Mesendoderm (in vitro differentiated cells): ENCODE data around the gene C8G.

Source experiments
- DNase-seq: peaks from one replicate; pipeline ENCODE4 v3.0.0; 2013
- H2AK5ac ChIP-seq: 2 replicates; pipeline ENCODE4 v1.6.1; 2013; ENCODE audit warnings: low read length, inconsistent platforms
- H2BK120ac ChIP-seq: 2 replicates; pipeline ENCODE4 v1.6.1; 2013; ENCODE audit warnings: low read depth, mild to moderate bottlenecking, low read length, moderate library complexity, mixed read lengths
- H2BK15ac ChIP-seq: replicated peaks from 2 replicates; pipeline ENCODE4 v1.6.1; 2013; ENCODE audit warnings: low read depth, mild to moderate bottlenecking, moderate library complexity
- H2BK5ac ChIP-seq: 2 replicates; pipeline ENCODE4 v1.6.1; 2013; ENCODE audit warnings: low read length, inconsistent platforms
- H3K18ac ChIP-seq: 2 replicates; pipeline ENCODE4 v1.6.1; 2013; ENCODE audit warnings: mild to moderate bottlenecking, low read length, mixed read lengths
- H3K23ac ChIP-seq: one replicate; pipeline ENCODE4 v1.6.1; 2013; ENCODE audit warnings: low read length
- H3K27ac ChIP-seq: 2 replicates; pipeline ENCODE4 v1.5.1; 2013; ENCODE audit warnings: low read depth, mild to moderate bottlenecking, inconsistent platforms, low read length, moderate library complexity
- H3K27me3 ChIP-seq: 2 replicates; pipeline ENCODE4 v1.6.1; 2013; ENCODE audit warnings: low read length, control low read depth, mild to moderate bottlenecking, inconsistent platforms; ENCODE audit not compliant: insufficient read depth, poor library complexity
- H3K36me3 ChIP-seq: 2 replicates; pipeline ENCODE4 v1.6.1; 2013; ENCODE audit warnings: low read length, inconsistent platforms; ENCODE audit not compliant: control insufficient read depth, insufficient read depth
- H3K4ac ChIP-seq: one replicate; pipeline ENCODE4 v1.6.1; 2013; ENCODE audit warnings: low read depth, mild to moderate bottlenecking, low read length, moderate library complexity
- H3K4me1 ChIP-seq: 2 replicates; pipeline ENCODE4 v1.6.1; 2013; ENCODE audit warnings: low read depth, low read length, inconsistent platforms; ENCODE audit not compliant: control insufficient read depth
- H3K4me2 ChIP-seq: 2 replicates; pipeline ENCODE4 v1.6.1; 2013; ENCODE audit warnings: low read length
- H3K4me3 ChIP-seq: 2 replicates; pipeline ENCODE4 v1.5.1; 2013; ENCODE audit warnings: mild to moderate bottlenecking, low read length
- H3K56ac ChIP-seq: one replicate; pipeline ENCODE4 v1.6.1; 2013; ENCODE audit warnings: low read length
- H3K79me1 ChIP-seq: 2 replicates; pipeline ENCODE4 v1.6.1; 2013; ENCODE audit warnings: low read length, inconsistent platforms
- H3K79me2 ChIP-seq: 2 replicates; pipeline ENCODE4 v1.6.1; 2013; ENCODE audit warnings: mild to moderate bottlenecking, low read length; ENCODE audit not compliant: control insufficient read depth, insufficient read depth
- H3K9ac ChIP-seq: 2 replicates; pipeline ENCODE4 v1.6.1; 2013; ENCODE audit warnings: low read length, inconsistent platforms
- H4K5ac ChIP-seq: one replicate; pipeline ENCODE4 v1.6.1; 2013; ENCODE audit warnings: low read length
- H4K8ac ChIP-seq: one replicate; pipeline ENCODE4 v1.6.1; 2013; ENCODE audit warnings: low read depth, mild to moderate bottlenecking, control low read depth, low read length, moderate library complexity
- WGBS: extraction: QIAGEN DNeasy Blood & Tissue Kit; methylation state at CpG from one replicate; pipeline ENCODE4 v1.1.7; 2013; ENCODE audit warnings: low lambda C conversion rate, missing lambda C conversion rate; ENCODE audit not compliant: insufficient coverage; ENCODE audit errors: extremely low coverage; 5-methylcytosine and 5-hydroxymethylcytosine counted together

Gene C8G

GRCh38 chr9:136935651-136936050 lies 9.4 kb upstream of the C8G start:
- Histone ChIP-seq H3K27me3 (no peaks in the 10 kb centered on the region), H2BK15ac (no peak overlapping the region), H2BK5ac (no peak overlapping the region), H3K27ac (no peak overlapping the region), H2AK5ac (no peak overlapping the region), H3K18ac (no peak overlapping the region), H4K8ac (no peak overlapping the region), H3K36me3 (peaks cover 7% of the 10 kb centered on the region), H3K4me2 (no peak overlapping the region), H3K4ac (no peak overlapping the region), H3K23ac (no peak overlapping the region), H3K56ac (no peak overlapping the region), H3K4me1 (no peaks in the 10 kb centered on the region), H2BK120ac (no peak overlapping the region), H3K4me3 (no peak overlapping the region), H3K79me1 (no peaks in the 10 kb centered on the region), H3K79me2 (no peaks in the 10 kb centered on the region), H3K9ac (no peak overlapping the region), H4K5ac (no peak overlapping the region)
- DNase-seq, result no peak
- WGBS, result no CpG with 5 or more reads among the region's 3 CpGs

- no peak overlapping the region for H4K8ac ChIP-seq
- no peaks in the 10 kb centered on the region for H3K79me2 ChIP-seq
- no peak overlapping the region for H3K9ac ChIP-seq
- H2AK5ac ChIP-seq, result no peak overlapping the region
- peaks cover 9% of the 10 kb centered on the region for H3K36me3 ChIP-seq
- no peaks in the 10 kb centered on the region for H3K4me1 ChIP-seq
- H3K27ac ChIP-seq, result no peak overlapping the region
- H3K79me1 ChIP-seq, result no peaks in the 10 kb centered on the region
- no peak overlapping the region for H2BK15ac ChIP-seq
- H2BK5ac ChIP-seq, result no peak overlapping the region
- H3K4ac ChIP-seq, result no peak overlapping the region
- H3K23ac ChIP-seq, result no peak overlapping the region
- H3K4me2 ChIP-seq, result no peak overlapping the region
- H3K27me3 ChIP-seq, result no peaks in the 10 kb centered on the region
- no peak overlapping the region for H3K56ac ChIP-seq
- no peak overlapping the region for H3K18ac ChIP-seq
- WGBS, result no CpG with 5 or more reads among the region's 8 CpGs
- DNase-seq, result no peak
- no peak overlapping the region for H3K4me3 ChIP-seq
- H2BK120ac ChIP-seq, result no peak overlapping the region
- H4K5ac ChIP-seq, result no peak overlapping the region
These were observed 8.3 kb upstream of the C8G start for GRCh38 chr9:136936645-136937170.

GRCh38 chr9:136937186-136938001 lies 7.6 kb upstream of the C8G start:
- no peaks in the 10 kb centered on the region for H3K27me3 ChIP-seq
- no peak overlapping the region for H2BK120ac ChIP-seq
- H2BK15ac ChIP-seq, result no peak overlapping the region
- no CpG with 5 or more reads among the region's 15 CpGs for WGBS
- peaks cover 12% of the 10 kb centered on the region for H3K36me3 ChIP-seq
- no peak overlapping the region for H3K4me3 ChIP-seq
- H3K79me2 ChIP-seq, result no peaks in the 10 kb centered on the region
- no peak overlapping the region for H3K4me2 ChIP-seq
- no peak overlapping the region for H2AK5ac ChIP-seq
- no peak overlapping the region for H3K9ac ChIP-seq
- H3K4ac ChIP-seq, result no peak overlapping the region
- no peak overlapping the region for H3K18ac ChIP-seq
- no peak overlapping the region for H2BK5ac ChIP-seq
- DNase-seq, result no peak
- no peak overlapping the region for H3K27ac ChIP-seq
- H4K8ac ChIP-seq, result no peak overlapping the region
- H3K4me1 ChIP-seq, result no peaks in the 10 kb centered on the region
- H3K56ac ChIP-seq, result no peak overlapping the region
- no peak overlapping the region for H4K5ac ChIP-seq
- no peaks in the 10 kb centered on the region for H3K79me1 ChIP-seq
- no peak overlapping the region for H3K23ac ChIP-seq

- Histone ChIP-seq H3K27ac (no peak overlapping the region), H3K4ac (no peak overlapping the region), H2BK15ac (no peak overlapping the region), H4K5ac (no peak overlapping the region), H2AK5ac (no peak overlapping the region), H3K23ac (no peak overlapping the region), H4K8ac (no peak overlapping the region), H3K79me2 (peaks cover 3% of the 10 kb centered on the region), H3K4me1 (no peaks in the 10 kb centered on the region), H2BK120ac (no peak overlapping the region), H3K36me3 (peaks cover 12% of the 10 kb centered on the region), H3K9ac (no peak overlapping the region), H3K27me3 (no peaks in the 10 kb centered on the region), H2BK5ac (no peak overlapping the region), H3K4me2 (no peak overlapping the region), H3K18ac (no peak overlapping the region), H3K79me1 (peaks cover 2% of the 10 kb centered on the region), H3K56ac (no peak overlapping the region), H3K4me3 (no peak overlapping the region)
- no peak for DNase-seq
- no CpG with 5 or more reads among the region's 28 CpGs for WGBS
These were observed 5.5 kb upstream of the C8G start for GRCh38 chr9:136939431-136939995.

GRCh38 chr9:136939996-136940525 lies 5.0 kb upstream of the C8G start:
- no peak overlapping the region for H4K5ac ChIP-seq
- no peak overlapping the region for H3K9ac ChIP-seq
- H3K4me2 ChIP-seq, result no peak overlapping the region
- no peak overlapping the region for H2AK5ac ChIP-seq
- no peak overlapping the region for H3K56ac ChIP-seq
- H3K27ac ChIP-seq, result no peak overlapping the region
- no peak overlapping the region for H2BK15ac ChIP-seq
- H3K23ac ChIP-seq, result no peak overlapping the region
- H3K27me3 ChIP-seq, result no peaks in the 10 kb centered on the region
- H3K4ac ChIP-seq, result no peak overlapping the region
- DNase-seq, result no peak
- H2BK5ac ChIP-seq, result no peak overlapping the region
- no peak overlapping the region for H2BK120ac ChIP-seq
- no peak overlapping the region for H3K18ac ChIP-seq
- H3K79me2 ChIP-seq, result peaks cover 3% of the 10 kb centered on the region
- H3K79me1 ChIP-seq, result peaks cover 2% of the 10 kb centered on the region
- no peak overlapping the region for H3K4me3 ChIP-seq
- WGBS, result no CpG with 5 or more reads among the region's 16 CpGs
- no peaks in the 10 kb centered on the region for H3K4me1 ChIP-seq
- H3K36me3 ChIP-seq, result peaks cover 12% of the 10 kb centered on the region
- no peak overlapping the region for H4K8ac ChIP-seq
